Measurements from ENCODE around the gene YIPF1.

The YIPF1 gene

DNA sequence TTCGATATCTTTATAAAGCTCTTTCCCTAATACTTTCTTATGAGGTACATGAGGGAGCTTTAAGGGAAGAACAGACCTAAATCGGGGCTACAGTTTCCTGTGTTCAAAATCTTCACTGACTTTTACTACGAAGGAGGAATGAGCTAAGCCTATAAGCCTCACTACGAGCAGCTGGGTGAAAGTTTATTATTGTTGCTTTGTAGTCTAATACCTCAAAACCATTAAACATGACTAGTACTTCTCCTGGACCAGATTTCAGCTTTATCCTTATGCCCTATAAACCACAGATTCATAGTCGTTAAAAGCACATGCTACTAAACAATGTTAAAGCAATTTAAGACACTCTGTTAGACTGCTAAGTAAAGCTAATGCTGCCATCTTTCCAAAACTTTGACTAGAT is 81.7 kb downstream of the YIPF1 start:
- H3K9me2 ChIP-seq (replicated peaks; ENCODE audit: insufficient read depth, low read length) = no peaks in the 10 kb centered on the region
- H3K4me2 ChIP-seq (ENCODE audit: low read depth, low read length) = no peak overlapping the region
- no peaks in the 10 kb centered on the region for H3F3A ChIP-seq (ENCODE audit: insufficient read depth, low read length)
- H3K27me3 ChIP-seq (replicated peaks; ENCODE audit: insufficient read depth, low read length) = no peaks in the 10 kb centered on the region
- no peak overlapping the region for H2AFZ ChIP-seq (ENCODE audit: low read length)
- H3K9me3 ChIP-seq (replicated peaks; ENCODE audit: insufficient read depth, low read length) = no peaks in the 10 kb centered on the region
- H3K36me3 ChIP-seq (replicated peaks; ENCODE audit: insufficient read depth, low read length) = no peaks in the 10 kb centered on the region; the same call in 1 of the 2 replicates
- no peaks in the 10 kb centered on the region for H3K79me2 ChIP-seq (ENCODE audit: low read length)
- H3K27ac ChIP-seq (ENCODE audit: low read length) = no peak overlapping the region
- H4K20me1 ChIP-seq (ENCODE audit: insufficient read depth, low read length) = no peaks in the 10 kb centered on the region
- DNase-seq = no peak
- no peak overlapping the region for H3K9ac ChIP-seq (ENCODE audit: low read length)
- no peak overlapping the region for H3K4me3 ChIP-seq (ENCODE audit: low read length)
- H3K4me1 ChIP-seq (ENCODE audit: low read length) = no peaks in the 10 kb centered on the region
- TF ChIP-seq, protein P1, sequence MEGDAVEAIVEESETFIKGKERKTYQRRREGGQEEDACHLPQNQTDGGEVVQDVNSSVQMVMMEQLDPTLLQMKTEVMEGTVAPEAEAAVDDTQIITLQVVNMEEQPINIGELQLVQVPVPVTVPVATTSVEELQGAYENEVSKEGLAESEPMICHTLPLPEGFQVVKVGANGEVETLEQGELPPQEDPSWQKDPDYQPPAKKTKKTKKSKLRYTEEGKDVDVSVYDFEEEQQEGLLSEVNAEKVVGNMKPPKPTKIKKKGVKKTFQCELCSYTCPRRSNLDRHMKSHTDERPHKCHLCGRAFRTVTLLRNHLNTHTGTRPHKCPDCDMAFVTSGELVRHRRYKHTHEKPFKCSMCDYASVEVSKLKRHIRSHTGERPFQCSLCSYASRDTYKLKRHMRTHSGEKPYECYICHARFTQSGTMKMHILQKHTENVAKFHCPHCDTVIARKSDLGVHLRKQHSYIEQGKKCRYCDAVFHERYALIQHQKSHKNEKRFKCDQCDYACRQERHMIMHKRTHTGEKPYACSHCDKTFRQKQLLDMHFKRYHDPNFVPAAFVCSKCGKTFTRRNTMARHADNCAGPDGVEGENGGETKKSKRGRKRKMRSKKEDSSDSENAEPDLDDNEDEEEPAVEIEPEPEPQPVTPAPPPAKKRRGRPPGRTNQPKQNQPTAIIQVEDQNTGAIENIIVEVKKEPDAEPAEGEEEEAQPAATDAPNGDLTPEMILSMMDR (IDR thresholded peaks at IDR 0.05; ENCODE audit: low read length) = no peak
- TF ChIP-seq EZH2 (optimal IDR thresholded peaks at IDR 0.05; ENCODE audit: low read depth, low read length) (no peak), EZH2phosphoT487 (IDR thresholded peaks at IDR 0.05; ENCODE audit: low read length) (no peak)

DNA sequence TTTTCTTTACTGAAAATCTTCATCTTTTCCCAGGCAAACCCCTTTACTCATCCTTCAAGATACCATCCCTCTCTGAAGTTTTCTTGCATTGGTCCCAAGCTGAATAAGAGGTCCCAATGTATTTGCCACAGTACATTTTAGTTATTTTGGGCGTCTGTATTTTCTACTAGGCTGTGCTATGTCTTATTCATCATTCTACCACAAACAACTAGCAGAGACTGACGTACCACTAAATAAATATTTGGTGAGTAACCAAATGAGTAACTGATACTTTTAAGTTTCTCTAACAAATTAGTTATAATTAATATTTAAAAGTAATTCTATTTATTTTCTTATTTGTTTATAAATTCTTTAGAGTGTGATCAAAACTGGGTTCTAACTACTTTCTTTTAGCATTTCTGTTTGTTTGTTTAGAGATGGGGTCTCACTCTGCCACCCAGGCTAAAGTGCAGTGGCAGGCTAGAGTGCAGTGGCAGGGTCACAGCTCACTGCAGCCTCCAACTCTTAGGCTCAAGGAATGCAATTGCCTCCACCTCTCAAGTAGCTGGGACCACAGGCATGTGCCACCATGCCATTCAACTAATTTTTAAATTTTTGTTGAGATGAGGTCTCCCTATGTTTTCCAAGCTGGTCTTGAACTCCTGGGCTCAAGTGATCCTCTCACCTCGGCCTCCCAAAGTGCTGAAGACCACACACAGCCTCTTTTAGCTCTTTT is 84.6 kb downstream of the YIPF1 start:
- no peaks in the 10 kb centered on the region for H3K9me3 ChIP-seq (replicated peaks; ENCODE audit: insufficient read depth, low read length)
- no peak overlapping the region for H3K4me3 ChIP-seq (ENCODE audit: low read length)
- no peaks in the 10 kb centered on the region for H3K79me2 ChIP-seq (ENCODE audit: low read length)
- no peak overlapping the region for H3K9ac ChIP-seq (ENCODE audit: low read length)
- no peaks in the 10 kb centered on the region for H3K27me3 ChIP-seq (replicated peaks; ENCODE audit: insufficient read depth, low read length)
- H4K20me1 ChIP-seq (ENCODE audit: insufficient read depth, low read length) = no peaks in the 10 kb centered on the region
- no peaks in the 10 kb centered on the region for H3F3A ChIP-seq (ENCODE audit: insufficient read depth, low read length)
- no peaks in the 10 kb centered on the region for H3K4me1 ChIP-seq (ENCODE audit: low read length)
- no peak overlapping the region for H3K4me2 ChIP-seq (ENCODE audit: low read depth, low read length)
- H3K27ac ChIP-seq (ENCODE audit: low read length) = no peak overlapping the region
- no peaks in the 10 kb centered on the region for H3K9me2 ChIP-seq (replicated peaks; ENCODE audit: insufficient read depth, low read length)
- no peak for TF ChIP-seq EZH2 (optimal IDR thresholded peaks at IDR 0.05; ENCODE audit: low read depth, low read length)
- TF ChIP-seq, protein P1 (IDR thresholded peaks at IDR 0.05; ENCODE audit: low read length) = no peak
- no peak for TF ChIP-seq EZH2phosphoT487 (IDR thresholded peaks at IDR 0.05; ENCODE audit: low read length)
- no peaks in the 10 kb centered on the region; the same call in 1 of the 2 replicates for H3K36me3 ChIP-seq (replicated peaks; ENCODE audit: insufficient read depth, low read length)
- H2AFZ ChIP-seq (ENCODE audit: low read length) = no peak overlapping the region
- DNase-seq = no peak

DNA sequence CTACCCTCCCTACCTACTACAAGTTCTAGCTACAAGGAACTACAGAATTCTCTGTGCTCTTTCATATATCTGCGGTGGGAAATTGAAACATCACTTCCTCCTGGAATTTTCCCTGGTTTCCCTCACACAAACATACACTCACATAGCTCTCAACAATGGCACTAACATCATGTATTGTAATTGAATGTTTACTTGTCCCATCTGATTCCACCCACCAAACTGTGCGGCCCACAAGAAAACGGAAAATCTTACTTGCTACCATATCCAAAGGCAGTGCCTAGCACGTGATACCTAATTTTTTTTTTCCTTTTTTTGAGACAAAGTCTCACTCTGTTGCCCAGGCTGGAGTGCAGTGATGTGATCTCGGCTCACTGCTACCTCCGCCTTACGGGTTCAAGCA is 85.4 kb downstream of the YIPF1 start:
- Histone ChIP-seq H3K79me2 (ENCODE audit: low read length) (no peaks in the 10 kb centered on the region), H3F3A (ENCODE audit: insufficient read depth, low read length) (no peaks in the 10 kb centered on the region), H3K36me3 (replicated peaks; ENCODE audit: insufficient read depth, low read length) (peaks cover 2% of the 10 kb centered on the region; the same call in 1 of the 2 replicates), H3K27ac (ENCODE audit: low read length) (no peak overlapping the region), H3K9me3 (replicated peaks; ENCODE audit: insufficient read depth, low read length) (no peaks in the 10 kb centered on the region), H3K9ac (ENCODE audit: low read length) (no peak overlapping the region), H3K4me1 (ENCODE audit: low read length) (no peaks in the 10 kb centered on the region), H3K4me3 (ENCODE audit: low read length) (no peak overlapping the region), H4K20me1 (ENCODE audit: insufficient read depth, low read length) (no peaks in the 10 kb centered on the region), H2AFZ (ENCODE audit: low read length) (no peak overlapping the region), H3K4me2 (ENCODE audit: low read depth, low read length) (no peak overlapping the region), H3K9me2 (replicated peaks; ENCODE audit: insufficient read depth, low read length) (no peaks in the 10 kb centered on the region), H3K27me3 (replicated peaks; ENCODE audit: insufficient read depth, low read length) (no peaks in the 10 kb centered on the region)
- no peak for TF ChIP-seq EZH2phosphoT487 (IDR thresholded peaks at IDR 0.05; ENCODE audit: low read length)
- TF ChIP-seq EZH2 (optimal IDR thresholded peaks at IDR 0.05; ENCODE audit: low read depth, low read length) = no peak
- TF ChIP-seq, protein P1 (IDR thresholded peaks at IDR 0.05; ENCODE audit: low read length) = no peak
- no peak for DNase-seq
